ENCODE measurements around the gene COX8A.

- TF ChIP-seq CTCF (IDR thresholded peaks at IDR 0.05) (no peak), POLR2A (IDR thresholded peaks at IDR 0.05) (no peak), POLR2AphosphoS5 (IDR thresholded peaks at IDR 0.05) (no peak)
These were observed 50.8 kb downstream of the COX8A start for GRCh38 chr11:64025205-64025604.

All from breast epithelium (tissue), 3 donors.